GM10248 (cell line): ENCODE measurements around the gene NAGS.
"Not testable (repeated sequence)": the region's sequence is repeated elsewhere in the genome, so short reads cannot be mapped to it uniquely, and the experiment has no call there.

Experiments
- CTCF ChIA-PET: fragments of 300-600 bp; sonication (Branson Sonifier 250); formaldehyde crosslinking; extraction: SDS; loops from one replicate; lab custom pipeline; 2021; ENCODE audit warnings: antibody characterized with exemption; lab: Yijun Ruan, JAX
- POLR2A ChIA-PET: fragments of 350-650 bp; sonication (Branson Sonifier 250); formaldehyde crosslinking; extraction: SDS; loops from one replicate; lab custom pipeline; 2020; ENCODE audit warnings: antibody characterized with exemption; lab: Yijun Ruan, JAX
- DNase-seq: peaks from one replicate; pipeline ENCODE4 v3.0.0; 2012; ENCODE audit errors: extremely low spot score
- CTCF ChIP-seq: IDR thresholded peaks from 2 replicates; pipeline ENCODE4 v1.5.1; 2012; ENCODE audit warnings: mild to moderate bottlenecking, low read depth; ENCODE audit errors: extremely low read depth, missing control alignments, control extremely low read depth

Gene NAGS

GRCh38 chr17:44010966-44011647, 6.7 kb downstream of the NAGS start:
- POLR2A ChIA-PET, result no interaction called here
- no peak for DNase-seq
- TF ChIP-seq CTCF, result no peak
- CTCF ChIA-PET, result no interaction called here

GRCh38 chr17:44011876-44012275, 7.5 kb downstream of the NAGS start:
- no peak for TF ChIP-seq CTCF
- ChIA-PET CTCF (no interaction called here), POLR2A (interaction anchor here (0.5 kb wide), 1 partner anchor 696 kb away, joined by 4 read pairs; no protein-coding TSS in a partner anchor)

GRCh38 chr17:44012391-44012790, 8.0 kb downstream of the NAGS start:
- ChIA-PET CTCF (interaction anchor here (1.5 kb wide), 1 partner anchor 156 kb away, joined by 4 read pairs; no protein-coding TSS in a partner anchor), POLR2A (no interaction called here)
- no peak for DNase-seq
- TF ChIP-seq CTCF, result no peak

More at GRCh38 chr17:44011876-44012275, 7.5 kb downstream of the NAGS start:
- DNase-seq, result no peak

GRCh38 chr17:44012874-44013273, 8.5 kb downstream of the NAGS start:
- no peak for TF ChIP-seq CTCF
- CTCF ChIA-PET, result interaction anchor here (1.5 kb wide), 1 partner anchor 156 kb away, joined by 4 read pairs; no protein-coding TSS in a partner anchor
- no peak for DNase-seq
- POLR2A ChIA-PET, result no interaction called here

- no peak for TF ChIP-seq CTCF
- ChIA-PET CTCF (interaction anchor here (1.2 to 1.3 kb wide), 2 partner anchors 27 to 331 kb away, joined by 3 read pairs; partner anchors contain the start of gene GRN), POLR2A (no interaction called here)
- DNase-seq, result no peak
These were observed 9.7 kb downstream of the NAGS start for GRCh38 chr17:44014133-44014436.

- no peak for TF ChIP-seq CTCF
- POLR2A ChIA-PET, result no interaction called here
- DNase-seq, result peak; percentile 96
- CTCF ChIA-PET, result interaction anchor here (1.2 to 1.3 kb wide), 2 partner anchors 28 to 331 kb away, joined by 3 read pairs; partner anchors contain the start of gene GRN
These were observed 10.2 kb downstream of the NAGS start, which contains the start of gene TMEM101 for GRCh38 chr17:44014437-44015172. TMEM101 (minus strand) TSS chr17:44014963; CDS start chr17:44014952, 11 bp downstream.

GRCh38 chr17:44021227-44021626, 16.8 kb downstream of the NAGS start:
- DNase-seq, POLR2A ChIA-PET: not testable (repeated sequence)
- CTCF ChIA-PET, result interaction anchor here (1.0 to 2.4 kb wide), 3 partner anchors 12 to 77 kb away, joined by 3 to 6 read pairs (median 5); no protein-coding TSS in a partner anchor
